HL-60 (cell line): ENCODE measurements around the gene RNF220.

Source experiments
- CTCF ChIP-seq: IDR thresholded peaks from one replicate; pipeline ENCODE4 v1.5.1; 2011; ENCODE audit warnings: low read length, control low read depth, inconsistent platforms; ENCODE audit not compliant: insufficient read depth
- POLR2AphosphoS5 ChIP-seq: IDR thresholded peaks from 2 replicates; pipeline ENCODE4 v1.6.1; 2012; ENCODE audit warnings: low read depth
- REST ChIP-seq: IDR thresholded peaks from 2 replicates; pipeline ENCODE4 v1.6.1; 2012; ENCODE audit warnings: low read depth; ENCODE audit not compliant: insufficient replicate concordance

- no peak for TF ChIP-seq REST
- no peak for TF ChIP-seq CTCF
- TF ChIP-seq POLR2AphosphoS5 = no peak
These were observed 92.5 kb downstream of the RNF220 start for GRCh38 chr1:44497422-44498170.
